ENCODE data around the gene XK.
"Not testable (repeated sequence)": the region's sequence is repeated elsewhere in the genome, so short reads cannot be mapped to it uniquely, and the experiment has no call there.

Gene XK, protein sequence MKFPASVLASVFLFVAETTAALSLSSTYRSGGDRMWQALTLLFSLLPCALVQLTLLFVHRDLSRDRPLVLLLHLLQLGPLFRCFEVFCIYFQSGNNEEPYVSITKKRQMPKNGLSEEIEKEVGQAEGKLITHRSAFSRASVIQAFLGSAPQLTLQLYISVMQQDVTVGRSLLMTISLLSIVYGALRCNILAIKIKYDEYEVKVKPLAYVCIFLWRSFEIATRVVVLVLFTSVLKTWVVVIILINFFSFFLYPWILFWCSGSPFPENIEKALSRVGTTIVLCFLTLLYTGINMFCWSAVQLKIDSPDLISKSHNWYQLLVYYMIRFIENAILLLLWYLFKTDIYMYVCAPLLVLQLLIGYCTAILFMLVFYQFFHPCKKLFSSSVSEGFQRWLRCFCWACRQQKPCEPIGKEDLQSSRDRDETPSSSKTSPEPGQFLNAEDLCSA

DNA sequence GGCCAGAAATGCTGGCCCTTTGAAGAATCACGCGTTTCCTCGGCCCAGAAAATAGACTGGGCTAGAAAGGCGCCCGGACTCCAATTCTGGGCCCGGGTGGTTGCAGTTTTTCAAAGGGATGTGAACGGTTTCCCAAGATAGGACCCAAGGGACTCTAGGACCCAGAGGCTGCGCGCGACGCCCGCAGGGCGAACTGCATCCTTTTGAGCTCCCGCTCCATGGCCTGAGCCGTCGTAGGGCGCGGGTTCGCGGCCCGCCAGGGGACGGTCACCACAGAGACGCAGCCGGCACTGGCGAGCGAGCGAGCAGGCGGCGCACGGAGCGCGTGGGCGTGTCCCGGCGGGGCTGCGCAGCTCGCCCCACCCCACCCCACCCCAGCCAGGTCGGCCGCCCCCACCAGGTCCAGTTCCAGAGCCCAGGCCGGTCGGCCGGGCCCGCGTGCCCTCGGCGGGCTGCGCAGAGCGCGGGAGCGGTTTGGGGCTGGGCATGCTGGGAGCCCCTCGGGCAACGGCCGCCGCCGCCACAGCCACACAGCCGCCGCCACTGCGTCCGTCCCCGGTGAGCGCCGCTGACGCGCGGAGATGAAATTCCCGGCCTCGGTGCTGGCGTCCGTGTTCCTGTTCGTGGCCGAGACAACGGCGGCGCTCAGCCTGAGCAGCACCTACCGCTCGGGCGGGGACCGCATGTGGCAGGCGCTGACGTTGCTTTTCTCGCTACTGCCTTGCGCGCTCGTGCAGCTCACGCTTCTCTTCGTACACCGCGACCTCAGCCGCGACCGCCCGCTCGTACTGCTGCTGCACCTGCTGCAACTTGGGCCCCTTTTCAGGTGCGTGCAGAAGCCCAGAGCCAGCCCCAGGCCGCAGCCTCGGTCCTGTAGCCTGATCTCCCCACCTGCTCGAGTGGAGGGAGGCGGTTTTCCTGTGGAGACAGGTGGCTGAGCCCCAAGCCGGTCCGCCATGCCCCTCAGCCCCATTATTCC lies at the start of gene XK:
Gene XK (plus strand): TSS at position 411 of the 979 bp plus-strand sequence. CDS start 171 bp downstream, at position 582.
- DNase-seq = peak; percentile 46

DNA sequence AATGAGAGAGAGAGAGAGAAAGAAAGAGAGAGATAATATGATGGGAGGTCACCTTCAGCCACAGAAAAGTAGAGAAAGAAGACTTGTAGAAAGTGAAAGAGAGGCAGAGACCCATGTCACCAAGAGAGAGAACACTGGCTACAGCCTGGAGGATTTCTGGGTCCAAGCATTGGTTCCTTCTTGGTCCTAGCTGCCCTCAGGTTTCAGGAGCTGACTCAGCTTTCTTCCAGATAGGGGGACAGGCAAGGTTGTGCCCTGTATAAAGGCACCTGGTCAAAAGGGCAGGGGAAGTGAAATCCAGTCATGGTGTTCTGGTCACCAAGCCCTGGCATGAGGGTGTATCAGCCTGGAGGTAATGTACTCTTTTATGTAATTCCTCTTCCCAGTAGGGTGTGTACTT lies 47.5 kb upstream of the XK start:
- no peak for DNase-seq

DNA sequence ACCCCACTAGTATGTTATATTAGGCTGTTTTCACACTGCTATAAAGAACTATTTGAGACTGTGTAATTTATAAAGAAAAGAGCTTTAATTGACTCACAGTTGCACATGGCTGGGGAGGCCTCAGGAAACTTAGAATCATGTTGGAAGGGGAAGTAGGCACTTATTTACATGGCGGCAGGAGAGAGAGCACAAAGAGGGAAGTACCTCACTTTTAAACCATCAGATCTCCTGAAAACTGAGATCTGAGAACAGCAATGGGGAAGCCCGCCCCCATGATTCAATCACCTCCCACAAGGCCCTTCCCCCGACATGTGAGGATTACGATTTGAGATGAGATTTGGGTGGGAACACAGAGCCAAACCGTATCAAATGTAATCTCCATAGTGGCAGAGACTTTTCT lies 45.4 kb upstream of the XK start:
- no peak for DNase-seq

DNA sequence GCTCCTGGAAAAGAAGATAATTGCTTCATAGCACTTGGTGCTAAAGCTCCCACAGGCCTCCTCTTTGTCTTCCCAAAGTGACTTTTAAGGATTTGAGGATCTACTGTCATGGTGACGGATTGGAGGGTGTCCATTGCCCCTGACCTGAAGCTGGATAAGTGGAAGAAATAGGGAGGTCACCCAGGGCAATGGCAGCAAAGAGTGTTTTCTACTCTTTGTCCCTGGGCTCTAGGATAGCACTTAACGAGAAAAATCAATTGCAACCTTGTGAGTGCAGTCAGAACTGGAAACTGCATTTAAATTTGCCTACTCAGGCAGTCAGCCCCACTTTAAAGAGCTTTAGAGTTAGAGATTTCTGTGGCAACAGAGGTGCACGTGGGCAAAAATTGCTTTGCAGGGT lies 43.7 kb upstream of the XK start:
- DNase-seq = no peak

DNA sequence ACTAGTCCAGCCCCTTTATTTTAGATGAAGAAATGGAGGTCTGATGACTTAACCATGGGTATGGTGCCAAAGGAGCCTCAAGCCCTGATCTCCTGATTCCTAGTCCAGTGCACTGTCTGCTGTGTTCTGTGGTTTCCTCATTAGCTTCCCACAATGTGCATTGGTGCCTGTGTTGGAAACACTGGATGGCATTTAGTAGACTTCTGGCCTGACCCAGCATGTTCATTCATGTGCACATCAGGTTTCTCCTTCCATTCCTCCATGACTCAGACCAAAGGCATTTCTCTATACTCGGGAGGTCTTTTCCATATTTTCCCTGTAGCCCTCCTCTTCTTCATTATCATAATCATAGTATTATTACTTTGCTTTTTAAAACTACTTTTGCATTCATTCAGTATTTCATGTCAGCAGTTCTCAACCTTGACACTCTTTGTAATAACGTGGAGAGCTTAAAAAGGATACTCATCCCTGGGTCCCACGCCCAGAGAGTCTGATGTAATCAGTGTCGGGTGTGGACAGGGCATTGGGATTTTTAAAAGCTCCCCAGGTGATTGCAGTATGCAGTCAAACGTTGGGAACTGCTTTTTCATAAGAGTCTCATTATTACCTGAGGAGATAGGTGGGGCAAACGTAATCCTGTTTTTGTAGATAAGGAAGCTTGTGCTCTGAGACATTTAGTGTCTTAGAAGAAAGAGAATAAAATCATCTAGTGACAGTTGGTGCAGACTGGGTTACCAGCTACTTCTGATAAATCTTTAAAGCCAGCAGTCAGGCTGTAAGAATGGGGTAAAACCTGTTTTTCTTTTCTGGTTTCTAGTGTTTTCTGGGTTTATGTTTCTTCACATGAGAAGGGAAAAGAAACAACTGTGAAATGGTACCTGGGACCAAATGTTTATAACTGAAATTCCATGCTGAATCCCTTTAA lies 40.9 kb upstream of the XK start:
- no peak for DNase-seq

DNA sequence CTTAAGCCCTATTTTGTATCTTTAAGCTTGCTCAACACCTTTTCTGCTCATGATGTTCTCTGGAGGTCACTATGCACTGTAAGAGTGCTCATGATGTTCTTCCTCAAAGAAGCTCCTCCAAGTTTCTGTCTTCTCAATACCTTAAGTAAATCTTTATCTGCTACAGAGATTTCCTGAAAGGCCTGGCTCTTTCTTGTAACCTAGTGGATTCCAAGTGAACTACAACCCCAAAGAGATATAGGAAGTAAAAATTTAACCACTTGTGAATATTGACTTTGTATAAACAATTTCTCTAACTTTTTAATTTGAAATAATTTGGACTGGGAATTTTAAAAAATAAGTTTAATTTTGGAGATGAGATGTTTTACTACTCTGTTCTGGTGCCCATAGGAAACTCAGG lies 39.3 kb upstream of the XK start:
- no peak for DNase-seq

DNA sequence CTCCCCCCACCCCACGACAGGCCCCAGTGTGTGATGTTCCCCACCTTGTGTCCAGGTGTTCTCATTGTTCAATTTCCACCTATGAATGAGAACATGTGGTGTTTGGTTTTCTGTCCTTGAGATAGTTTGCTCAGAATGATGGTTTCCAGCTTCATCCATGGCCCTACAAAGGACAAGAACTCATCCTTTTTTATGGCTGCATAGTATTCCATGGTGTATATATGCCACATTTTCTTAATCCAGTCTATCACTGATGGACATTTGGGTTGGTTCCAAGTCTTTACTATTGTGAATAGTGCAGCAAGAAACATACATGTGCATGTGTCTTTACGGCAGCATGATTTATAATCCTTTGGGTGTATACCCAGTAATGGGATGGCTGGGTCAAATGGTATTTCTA lies 34.7 kb upstream of the XK start:
- not testable (repeated sequence) for DNase-seq

DNA sequence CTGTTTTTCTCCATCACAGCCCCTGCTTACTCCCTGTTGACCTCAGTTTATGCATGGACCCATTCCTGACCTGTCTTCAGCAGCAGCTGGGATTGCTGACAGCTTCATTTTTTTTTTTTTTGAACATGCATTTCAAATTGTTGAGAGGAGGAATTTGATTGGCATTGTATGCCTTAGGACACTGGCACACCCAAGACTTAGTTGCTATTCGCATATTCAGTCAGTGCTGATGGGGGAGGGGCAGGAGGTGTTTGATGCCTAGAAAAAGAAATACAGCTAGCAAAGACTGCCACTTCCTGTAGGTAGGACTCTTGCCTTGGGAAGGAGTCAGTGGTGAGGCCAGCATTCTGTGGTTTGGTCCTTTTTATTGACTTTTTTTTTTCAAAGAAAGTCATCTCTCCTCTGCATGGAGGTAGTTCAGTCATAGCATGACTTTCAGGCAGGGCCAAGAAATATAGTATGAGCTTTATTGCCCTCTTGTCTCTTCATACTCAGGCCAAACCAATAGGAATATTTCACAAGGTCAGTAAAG lies 33.6 kb upstream of the XK start:
- no peak for DNase-seq

DNA sequence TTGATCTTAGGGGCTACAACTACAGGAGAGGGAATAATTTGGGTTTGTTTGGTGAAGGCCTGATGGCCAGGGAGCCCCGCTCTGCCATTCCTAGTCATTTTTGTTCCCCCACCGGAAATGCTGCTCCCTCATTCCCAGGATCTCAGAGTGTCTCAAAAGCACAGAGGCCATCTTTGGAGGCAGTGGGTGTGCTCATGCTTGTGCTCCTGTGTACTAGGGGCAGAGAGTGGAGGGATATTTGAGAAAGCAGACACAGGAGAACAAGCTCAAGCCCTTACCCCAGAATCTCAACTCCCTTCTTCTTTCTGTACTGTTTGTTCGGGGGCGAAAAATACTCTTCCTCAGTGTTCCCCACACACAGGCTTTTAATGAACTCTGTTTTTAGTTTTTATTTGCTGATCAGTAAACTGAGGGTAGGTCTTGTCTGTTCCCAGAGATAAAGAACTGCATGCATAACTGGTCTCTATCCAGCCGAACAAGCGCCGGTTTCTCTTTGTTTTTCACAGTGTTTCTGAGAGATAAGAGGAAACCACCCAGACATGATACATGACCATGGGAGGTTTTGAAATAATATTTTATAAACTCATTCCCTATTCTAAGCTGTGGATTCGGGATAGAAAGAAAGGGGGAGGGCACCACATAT lies 32.9 kb upstream of the XK start:
- DNase-seq = no peak

DNA sequence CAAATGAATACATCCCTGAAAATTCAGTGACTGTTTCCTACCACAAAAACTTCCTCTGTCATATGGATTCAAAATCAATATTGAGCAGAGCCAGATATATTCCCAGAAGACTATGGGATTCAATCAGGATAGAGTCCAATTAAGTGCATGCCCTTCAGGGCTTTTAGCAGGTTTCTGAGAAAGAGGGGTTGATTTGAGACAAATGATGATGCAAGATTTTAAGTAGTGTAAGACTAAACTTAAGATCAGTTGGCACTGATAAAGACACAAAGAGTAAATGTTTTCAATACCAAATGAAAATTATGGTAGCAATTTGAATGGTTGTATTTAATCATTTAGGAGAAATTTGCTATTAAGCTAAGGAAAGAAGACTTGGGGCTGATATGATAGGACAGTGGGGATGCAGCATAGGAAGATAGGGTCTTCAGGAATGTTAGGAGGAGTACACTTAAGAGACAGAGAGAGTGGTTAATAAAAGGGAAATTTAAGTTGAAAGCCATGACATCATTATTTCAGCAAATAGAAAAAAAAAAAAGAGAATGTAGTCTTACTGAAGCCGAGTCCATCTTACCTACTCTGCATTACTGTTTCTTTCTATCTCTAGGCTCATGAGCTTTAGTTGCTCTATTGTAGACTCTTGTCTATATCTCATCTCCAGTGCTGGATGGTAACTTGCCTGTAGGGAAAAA lies 32.0 kb upstream of the XK start:
- no peak for DNase-seq

DNA sequence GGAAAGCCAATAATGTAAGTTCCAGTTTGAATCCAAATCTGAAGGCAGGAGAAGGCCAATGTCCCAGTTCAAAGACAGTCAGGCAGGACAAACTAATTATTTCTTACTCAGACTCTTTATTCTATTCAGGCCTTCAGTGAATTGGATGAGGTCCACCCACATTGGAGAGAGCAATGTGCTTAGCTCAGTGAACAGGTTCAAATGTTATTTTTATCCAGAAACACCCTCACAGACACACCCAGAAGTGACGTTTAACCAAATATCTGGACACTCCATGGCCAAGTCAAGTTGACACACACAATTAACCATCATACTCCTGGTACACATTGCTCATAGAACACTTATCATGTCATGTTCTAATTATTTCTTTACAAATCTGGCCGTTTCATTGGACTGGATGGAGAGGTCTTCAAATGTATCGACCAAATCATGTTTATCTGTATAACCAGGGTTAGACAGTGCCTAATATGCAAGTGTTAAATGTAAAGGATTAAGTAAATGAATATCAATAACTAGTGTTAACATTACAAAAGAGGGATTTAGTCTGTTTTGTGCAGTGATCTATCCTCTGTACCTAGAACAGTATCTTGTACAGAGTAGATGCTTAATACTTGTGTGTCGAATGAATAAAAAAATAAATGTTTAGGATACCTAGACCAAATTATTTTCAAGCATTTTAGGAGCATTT lies 27.1 kb upstream of the XK start:
- no peak for DNase-seq

DNA sequence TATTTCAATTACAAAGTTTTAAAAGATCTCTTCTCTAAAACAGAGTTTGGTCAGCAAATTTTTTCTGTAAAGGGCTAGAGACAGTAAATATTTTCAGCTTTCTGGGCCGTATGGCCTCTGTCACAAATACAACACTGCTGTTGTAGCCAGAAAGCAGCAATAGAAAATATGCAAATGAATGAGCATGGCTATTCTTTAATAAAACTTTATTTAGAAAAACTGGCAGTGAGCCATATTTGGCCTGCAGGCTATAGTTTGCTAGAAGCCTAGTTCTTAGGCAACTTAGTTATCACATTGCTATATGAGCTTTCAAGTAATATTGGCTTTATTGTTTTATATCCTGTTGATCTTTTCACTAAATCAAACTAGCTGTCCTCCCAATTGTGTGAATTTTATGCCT lies 26.5 kb upstream of the XK start:
- DNase-seq = no peak

DNA sequence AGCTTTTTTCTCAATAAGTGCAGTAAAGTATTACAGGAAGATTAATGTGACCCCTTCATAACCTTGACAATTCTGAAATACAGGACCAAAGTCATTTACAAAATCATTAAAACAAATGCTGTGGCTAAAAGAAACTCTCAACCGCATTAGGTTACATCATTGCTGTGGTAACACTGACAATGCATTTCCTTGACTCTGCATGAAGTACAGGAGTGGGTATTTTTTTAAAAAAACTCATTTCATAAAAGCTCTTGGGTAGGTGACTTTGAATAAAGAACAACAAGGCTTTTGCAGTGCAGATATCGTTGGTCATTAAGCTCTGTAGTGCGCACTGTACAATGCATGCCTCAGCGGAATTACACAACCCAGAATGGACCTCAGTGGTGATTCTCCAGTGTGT lies 23.4 kb upstream of the XK start:
- no peak for DNase-seq

DNA sequence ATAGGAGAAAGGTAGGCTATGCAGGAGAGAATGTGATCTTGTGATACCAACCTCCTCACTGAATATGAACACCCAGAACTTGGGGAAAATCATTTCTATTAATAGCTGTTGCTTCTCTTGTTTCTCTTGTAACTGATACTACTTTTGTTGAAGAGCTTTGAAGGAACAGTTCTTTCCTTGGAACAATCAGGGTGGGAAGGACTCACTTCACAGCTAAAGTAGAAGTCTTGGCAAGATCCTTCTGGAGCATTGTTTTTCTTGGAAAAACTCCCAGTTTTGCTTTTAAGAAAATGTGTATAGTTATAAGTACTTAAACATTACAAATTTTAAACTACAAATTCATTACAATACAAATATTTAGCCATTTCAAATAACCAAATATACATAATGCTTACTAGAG lies 19.1 kb upstream of the XK start:
- DNase-seq = no peak

DNA sequence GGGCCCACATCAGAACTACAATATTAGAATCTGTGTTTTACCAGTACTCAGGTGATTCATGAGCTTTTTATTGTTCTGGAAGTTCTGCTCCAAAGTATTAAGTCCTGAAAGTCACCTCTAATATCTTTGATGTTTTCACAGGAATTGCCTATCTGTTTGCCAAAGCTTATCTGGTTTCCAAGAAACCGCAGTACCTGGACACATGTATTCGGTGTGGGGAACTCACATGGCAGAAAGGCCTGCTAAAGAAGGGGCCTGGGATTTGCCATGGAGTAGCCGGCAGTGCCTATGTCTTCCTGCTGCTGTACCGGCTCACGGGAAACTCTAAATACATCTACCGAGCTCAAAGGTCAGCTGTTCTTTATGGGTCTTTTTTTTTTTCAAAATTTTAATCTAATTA lies 18.4 kb upstream of the XK start:
- DNase-seq = no peak

DNA sequence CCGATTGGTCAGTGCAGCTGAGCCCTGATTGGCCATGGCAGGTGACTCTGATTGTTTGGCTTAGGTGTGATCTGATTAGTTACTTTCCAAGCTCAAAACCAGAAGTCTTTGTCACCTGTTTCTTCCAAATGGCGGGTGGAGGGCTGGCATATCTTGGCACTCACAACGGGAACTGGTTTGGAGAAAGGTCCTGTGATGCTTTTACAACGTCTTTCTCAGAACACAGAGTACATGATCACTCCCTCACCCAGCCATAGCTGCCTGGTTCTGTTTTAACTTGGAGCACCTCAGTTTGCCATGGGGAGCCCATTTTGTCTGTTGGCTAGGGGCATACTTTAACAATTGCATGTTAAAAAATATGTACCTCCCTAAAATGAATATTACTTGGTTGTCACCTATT lies 13.0 kb upstream of the XK start:
- no peak for DNase-seq

DNA sequence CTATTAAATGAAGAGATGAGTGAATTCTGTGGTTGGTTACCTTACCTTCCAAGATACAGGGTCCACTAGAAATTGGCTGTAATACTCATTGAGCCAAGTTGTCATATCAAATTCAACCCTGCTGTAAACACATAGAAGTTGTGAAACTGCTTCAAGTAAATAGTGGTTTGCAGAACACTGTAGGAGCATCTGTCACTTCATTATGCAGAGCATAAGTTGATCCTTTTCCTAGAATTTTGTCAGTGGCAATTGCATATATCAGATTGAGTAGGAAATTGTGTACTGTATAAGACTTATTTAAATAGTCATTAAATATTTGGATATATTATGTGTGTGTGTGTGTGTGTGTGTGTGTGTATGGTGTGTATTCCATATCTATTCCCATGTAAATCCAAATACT lies 8.8 kb upstream of the XK start:
- DNase-seq = no peak

DNA sequence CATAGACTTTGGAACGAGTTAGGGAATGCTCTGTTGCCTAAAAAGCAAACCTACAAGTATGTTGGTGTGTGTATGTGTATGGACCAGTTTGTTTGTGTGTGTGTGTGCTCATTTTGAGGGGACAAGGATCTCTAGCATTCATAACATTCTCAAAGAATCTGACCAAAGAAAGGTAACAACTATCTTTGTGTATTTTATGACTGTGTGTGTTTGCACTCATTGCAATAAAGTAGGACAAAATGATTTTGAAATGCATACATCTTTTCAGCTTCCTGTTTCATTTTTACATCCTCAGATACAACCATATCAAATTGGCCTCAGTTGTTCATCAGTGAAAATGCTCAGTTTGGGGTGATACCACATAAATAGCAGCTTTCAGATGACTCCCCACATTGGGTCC lies 8.3 kb upstream of the XK start:
- DNase-seq = no peak

DNA sequence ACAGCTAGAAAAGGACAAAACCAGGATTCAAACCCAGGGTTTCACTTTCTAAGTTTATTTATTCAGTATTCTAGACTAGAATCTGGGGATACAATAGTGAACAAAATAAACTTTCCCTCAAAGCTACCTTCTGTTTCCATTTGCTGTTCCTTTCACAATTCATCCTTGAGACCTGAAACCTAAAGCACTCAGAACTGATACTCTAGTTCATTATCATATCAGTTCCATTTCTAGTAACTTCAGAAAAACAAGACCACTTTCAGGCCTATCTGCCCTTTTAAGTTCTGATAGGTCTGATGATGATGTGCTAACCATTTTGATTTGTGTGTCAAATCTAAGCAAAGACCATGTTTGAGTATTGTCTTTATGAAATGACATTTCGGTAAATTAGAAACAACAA lies 7.8 kb upstream of the XK start:
- no peak for DNase-seq

DNA sequence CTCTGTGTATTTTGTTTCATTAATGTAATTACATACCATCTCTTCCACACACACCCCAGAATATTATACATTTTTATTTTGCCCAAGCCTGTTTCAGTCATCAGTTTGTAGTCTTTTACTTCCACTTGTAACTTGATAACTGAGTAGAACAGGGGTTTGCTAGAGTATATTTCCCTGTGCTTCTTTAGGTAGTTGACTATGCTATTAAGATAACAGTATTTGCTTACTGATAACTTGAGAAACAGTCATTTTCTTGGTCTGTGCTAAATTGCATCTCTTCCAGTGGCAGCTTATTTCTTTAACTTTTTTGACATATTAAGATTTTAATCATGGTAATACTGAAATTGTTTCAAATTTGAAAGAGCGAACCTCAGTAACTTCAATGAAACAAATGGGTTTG lies 7.0 kb upstream of the XK start:
- no peak for DNase-seq

DNA sequence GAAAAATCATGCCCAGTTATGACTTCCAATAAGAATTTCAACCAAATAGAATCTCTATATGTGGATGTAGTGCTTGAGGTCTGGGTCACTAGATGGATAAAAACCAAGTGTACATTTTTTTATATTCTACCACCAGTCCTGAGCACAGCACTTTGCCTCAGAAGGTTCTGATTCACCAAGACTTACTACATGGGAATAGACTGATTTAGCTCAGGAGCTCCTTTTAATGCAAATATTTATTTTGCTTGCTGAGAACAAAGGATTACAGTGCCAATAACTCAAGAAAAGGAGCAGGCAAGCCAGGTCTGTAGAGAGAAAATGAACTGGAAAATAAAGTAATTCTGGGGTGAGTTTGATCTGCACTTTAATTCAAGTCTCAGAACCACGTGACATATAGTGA lies 6.4 kb upstream of the XK start:
- no peak for DNase-seq
